Endometrium (tissue), 2 donors: ENCODE measurements around the gene EXOC7.

Experiments
- FAIRE-seq: peaks from 2 replicates; lab custom pipeline; 2012; peaks lifted over from hg19 to GRCh38; lab: Jason Lieb, UNC
- donor health status: control.
- donor health status: control.

Gene EXOC7

DNA sequence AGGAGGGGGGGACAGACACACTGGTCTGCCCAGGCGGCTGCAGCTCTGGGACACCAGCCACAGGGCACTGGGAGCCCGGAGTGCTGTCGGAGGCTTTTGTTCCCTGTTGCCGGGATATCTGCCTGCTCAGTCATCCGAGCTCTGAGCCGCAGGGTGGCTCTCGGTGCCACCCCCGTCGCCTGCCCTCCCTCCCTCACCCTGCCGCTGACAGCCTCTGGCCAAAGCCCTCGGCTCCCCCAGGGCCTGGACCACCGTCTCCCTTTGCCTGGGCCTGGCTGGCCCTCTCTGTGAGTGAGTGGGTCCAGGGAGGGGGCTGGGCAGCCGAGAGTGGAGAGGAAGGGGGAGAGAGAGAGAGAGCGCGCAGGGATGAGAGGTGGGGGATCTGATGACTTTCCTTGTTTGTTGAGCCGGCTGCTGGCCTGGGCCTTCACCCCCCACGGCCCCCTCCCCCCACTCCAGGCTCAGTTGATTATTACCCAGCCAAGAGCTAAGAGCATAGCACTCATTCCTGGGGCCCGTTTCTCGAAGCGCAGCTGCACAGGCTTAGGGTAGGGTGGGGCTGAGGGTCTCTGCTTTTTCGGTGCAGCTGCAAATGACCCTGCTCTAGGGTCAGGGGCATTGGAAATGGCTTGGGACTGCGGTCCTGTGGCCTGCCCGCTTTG is 34.8 kb upstream of the EXOC7 start:
- FAIRE-seq = no peak

DNA sequence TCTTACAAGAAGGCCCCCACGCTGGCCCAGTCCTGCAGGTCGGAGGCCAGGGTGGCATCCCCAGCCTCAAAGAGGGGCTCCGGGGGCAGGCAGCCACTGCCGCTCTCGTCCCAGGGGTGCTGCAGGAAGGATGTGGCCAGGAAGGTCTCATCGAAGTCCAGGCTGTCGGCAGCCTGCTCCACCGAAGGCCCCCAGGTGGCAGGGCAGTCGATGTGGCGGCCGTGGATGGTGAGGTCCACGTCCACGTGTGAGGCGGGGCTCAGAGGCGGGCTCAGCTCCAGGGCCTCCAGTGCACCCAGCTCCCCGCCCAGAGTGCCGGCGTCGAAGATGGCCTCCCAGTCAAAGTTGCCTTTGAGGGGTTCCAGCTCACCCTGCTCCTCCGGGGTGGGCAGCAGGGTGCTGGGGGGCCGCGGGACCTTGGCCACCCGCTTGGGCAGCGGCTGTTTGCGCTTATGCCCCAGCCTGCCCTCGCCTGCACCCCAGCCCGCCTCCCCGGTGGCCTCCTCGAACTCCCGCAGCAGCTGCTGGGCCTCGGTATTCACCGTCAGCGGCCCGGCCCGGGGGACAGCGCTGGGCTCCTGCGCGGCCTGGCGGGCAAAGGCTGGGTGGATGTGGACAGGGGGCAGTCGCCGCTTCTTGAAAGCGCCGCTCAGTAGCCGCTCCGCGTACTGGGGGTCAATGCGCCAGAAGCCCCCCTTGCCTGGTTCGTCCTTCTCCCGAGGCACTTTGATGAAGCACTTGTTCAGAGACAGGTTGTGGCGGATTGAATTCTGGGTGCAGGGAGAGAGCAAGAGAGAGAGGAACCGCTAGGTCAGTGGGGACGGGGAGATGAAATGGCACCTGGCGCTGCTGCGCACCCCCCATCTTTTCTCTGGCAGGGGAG is 34.0 kb upstream of the EXOC7 start:
- FAIRE-seq = no peak

DNA sequence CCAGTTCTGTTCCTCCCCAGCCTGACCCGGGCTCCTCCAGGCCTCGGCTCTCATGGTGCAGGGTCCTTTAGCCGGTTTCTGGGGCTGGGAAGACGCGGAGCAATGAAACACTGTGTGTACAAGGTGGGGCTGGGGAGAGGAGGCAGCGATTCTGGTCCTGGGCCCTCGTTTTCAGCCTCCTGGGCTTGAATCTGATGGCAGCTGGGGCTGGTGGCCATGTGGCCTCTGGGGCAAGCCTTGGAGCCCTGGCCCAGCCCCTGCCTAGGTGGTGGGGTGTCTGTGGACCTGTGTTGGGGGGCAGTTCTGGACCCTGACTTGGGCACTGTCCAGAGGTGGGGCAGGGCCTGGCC is 33.4 kb upstream of the EXOC7 start:
- FAIRE-seq = no peak

DNA sequence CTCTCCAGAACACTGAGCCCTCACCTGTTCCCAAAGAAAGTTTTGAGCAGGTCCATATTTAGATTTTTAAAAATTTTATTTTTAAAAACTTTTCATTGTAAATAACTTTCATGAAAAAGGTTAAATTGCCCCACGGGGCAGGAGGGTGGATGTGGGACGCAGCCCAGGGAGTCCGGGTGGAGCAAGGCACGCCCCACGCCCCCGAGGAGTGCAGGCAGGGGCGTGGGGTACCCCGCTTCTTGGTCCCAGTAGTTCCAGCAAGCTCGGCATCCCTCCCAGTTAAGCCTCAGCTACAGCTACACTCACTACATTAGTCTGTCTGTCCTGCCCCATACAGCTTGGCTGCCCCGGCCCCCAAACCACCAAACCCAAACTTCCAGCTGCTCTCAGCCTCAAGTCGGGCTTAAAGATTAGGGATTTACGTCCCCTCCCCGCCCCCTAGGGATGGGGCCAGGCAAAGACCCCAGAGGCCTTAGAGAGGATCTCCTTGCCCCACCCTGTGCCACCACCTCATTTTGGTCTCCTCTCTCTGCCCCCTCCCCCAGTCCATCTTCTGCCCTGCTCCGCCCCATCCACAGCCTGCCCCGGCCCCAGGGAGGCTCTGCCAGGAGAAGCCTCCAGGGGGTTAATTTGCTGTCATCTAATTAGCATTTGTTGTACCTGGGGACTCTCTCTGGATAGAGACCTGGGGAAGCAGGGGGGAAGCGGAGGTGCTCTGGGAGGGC is 32.9 kb upstream of the EXOC7 start:
- FAIRE-seq = no peak

GRCh38 chr17:76135810-76136188 is 32.2 kb upstream of the EXOC7 start:
- no peak for FAIRE-seq

DNA sequence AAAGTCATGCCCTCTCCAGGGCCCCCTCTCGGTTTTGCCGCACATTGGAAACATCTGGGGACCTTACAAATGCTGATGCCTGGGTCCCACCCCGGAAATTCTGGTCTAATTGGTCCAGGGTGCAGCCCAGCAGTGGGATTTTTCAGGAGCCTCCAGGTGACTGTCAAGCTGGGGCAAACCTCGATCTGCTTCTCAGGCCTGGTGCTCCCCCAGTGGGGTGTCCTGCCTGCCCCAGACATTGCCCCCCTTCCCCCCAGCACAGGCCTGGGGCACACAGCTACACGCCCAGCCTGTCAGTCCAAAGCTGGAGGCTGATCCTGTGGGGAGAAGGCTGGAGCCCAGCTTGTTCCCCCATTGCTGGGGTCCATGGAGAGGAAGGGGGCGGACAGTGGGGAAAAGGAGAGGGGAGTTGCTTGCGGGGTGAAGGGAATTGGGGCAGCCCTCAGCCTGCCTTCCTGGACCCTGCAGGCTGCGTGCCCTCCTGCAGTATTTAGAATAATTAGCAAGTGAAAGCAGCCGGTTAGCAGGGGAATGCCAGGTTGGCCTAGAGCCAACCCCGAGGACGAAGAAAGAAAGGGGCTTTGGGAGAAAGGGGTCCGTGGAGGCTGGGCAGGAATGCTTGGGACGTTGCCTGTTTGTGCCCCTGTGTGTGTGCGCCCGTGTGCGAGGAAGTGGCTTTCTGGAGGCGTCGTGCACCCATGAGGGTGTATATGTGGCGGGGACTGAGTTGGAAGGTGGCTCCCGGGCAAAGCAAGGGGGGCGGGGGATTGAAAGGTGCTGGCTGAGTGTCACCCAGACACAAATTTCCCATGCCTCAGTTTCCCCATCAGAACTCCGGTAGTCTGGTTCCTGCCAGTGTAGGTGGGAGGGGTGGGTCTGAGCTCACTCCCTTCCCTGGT is 31.6 kb upstream of the EXOC7 start:
- FAIRE-seq = no peak

DNA sequence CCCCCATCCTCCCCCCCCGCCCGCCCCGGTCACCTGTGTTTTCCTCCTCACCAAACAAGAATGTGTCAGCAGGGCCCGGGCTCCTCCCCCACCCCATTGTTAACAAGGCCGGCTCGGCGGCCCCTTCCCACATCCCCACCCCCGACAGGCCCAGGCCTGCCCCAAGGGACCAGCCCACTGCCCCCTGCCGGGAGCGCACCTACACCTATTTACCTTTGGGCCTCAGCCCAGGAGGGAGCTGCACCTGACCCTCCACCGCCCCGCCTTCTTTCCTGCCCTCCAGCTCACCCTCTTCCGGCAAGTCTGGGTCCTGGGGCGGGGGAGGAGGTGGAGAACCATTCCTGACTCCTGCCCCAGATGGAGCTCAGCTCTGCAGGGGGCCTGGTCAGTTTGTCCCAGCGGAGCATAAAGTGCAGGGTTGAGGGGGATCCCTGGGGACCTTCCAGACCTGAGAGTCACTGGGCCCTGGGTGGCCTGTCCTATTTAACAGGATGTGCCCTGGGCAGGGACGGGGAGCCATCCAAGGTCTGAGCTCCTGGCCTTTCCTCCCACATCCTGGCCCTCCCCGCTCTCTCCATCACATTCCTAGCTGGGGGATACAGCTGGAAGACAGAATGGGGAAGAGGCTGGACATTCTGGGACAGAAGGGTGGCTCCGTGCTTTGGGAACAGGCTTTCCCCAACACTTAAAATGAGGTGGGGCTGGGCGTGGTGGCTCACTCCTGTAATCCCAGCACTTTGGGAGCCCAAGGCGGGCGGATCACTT is 29.2 kb upstream of the EXOC7 start:
- no peak for FAIRE-seq

- FAIRE-seq = no peak
Measured at GRCh38 chr17:76131692-76132573, 28.3 kb upstream of the EXOC7 start.

GRCh38 chr17:76131051-76131691 is 27.6 kb upstream of the EXOC7 start:
- FAIRE-seq = no peak

DNA sequence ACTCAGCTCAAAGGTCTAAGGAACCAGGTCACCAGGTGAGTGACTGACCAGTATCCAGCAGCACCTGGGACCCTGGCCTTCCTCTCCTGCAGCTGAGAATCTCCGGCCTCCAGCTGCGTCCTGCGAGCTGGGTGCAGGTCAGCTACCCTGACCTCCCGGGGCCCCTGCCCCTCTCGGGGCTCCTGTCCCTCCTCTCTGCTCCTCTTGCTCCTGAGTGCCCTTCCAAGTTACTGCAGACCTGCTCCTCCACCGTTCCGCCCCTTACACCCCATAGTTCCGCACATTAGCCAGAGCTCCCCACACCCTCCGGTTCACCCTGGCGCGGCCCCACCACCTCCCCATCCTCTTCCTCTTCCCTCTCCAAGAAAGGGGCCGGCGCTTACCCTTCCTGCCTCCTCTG is 26.9 kb upstream of the EXOC7 start:
- no peak for FAIRE-seq

GRCh38 chr17:76125922-76126321 is 22.3 kb upstream of the EXOC7 start:
- FAIRE-seq = no peak

GRCh38 chr17:76125391-76125675 is 21.7 kb upstream of the EXOC7 start:
- FAIRE-seq = no peak

DNA sequence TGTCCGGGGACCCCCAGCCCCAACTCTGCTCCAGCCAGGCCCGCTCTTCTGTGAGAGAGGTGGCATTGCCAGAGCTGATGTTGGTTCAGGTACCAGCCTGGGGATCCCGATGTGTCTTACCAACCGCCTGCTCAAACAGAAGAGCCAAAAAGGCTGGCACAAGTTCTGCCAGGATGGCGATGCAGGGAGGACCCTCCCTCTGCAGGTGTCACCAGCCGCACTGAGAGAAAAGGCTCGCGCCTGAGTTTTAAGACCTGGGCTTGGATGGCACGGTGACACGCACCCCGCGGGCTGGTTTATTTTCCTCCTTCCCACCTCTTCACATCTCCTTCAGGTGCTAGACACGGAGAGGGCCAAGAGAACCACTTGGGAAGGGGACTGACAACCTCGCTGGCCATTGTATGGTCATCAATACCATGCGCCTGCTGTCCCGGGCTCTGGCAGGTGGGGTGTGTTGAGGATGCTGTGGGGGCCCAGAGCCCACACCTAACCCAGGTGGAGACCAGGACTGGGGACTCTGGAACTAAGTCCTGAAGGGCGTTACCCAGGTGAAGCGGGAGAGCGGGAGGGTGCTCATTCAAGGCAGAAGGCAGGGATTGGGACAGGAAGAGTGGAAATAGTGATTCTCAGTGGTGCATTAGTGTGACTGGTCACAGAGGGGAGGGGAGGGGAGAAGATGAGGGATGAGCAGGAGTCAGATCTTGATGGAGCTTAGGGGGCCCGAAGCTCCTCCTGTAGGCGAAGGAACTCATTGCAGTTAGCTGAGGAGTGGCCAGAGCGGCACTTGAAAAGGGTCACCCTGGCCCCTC is 21.2 kb upstream of the EXOC7 start:
- FAIRE-seq = no peak

GRCh38 chr17:76123749-76124581 is 20.4 kb upstream of the EXOC7 start:
- no peak for FAIRE-seq

- no peak for FAIRE-seq
Measured at GRCh38 chr17:76123191-76123499, 19.6 kb upstream of the EXOC7 start.

DNA sequence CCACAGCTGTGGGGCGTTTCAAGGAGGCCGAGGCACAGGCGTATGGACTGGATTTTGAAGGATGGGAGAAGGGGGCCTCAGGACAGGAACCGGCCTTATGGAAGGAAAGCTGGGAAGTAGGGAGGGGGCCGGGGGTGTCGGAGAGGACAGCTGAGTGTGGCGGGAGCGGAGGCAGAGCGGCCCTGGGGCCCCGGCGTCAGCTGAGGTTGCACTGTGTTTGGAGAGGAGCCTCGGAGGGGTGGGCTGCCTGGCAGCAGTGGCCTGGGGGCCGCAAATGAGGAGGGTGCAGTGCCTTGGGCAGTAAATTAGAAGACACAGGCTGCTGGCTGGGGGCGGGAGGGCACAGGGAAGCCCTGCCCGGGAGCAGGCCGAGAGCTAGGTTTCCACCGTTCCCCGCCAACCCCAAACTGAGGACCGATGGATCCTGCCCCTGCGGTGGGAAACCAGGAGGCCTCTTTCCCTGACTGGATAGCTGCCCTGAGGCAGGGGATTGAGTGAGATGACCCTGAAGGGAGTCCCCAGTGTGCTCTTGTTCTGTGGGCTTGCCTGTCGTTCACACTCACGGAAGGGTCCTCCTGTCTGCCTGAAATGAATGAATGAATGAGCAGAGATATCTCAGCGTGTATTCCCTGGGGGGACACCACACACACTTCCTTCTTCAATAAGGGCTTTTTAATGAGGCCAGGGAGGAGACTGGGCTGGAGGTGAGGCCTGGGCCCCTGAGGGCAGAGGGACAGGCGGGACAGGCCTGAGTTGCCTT is 19.0 kb upstream of the EXOC7 start:
- FAIRE-seq = no peak

DNA sequence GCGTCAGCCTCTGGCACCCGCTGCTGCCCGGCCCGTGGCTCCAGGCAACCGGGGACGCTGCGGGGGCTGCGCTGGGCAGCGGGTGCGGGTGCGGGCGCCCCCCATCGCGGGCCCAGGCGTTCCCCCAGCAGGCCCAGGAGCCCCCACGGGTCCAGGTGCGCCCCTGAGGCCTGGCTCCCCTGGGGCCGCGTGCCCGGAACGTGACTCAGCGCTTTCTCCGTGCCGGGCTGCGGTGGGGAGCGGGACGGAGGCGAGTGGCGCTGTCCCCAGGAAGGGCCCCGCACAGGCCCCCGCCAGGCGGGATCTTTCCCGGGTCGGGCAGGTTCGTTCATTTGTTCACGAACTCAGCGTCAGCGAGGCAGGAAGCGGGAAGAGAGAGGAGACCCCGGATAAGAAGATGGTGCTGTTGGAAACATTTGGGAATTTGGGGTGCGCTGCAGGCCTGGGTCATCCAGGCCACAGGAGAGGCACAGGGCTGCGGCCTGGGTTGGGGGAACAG is 18.4 kb upstream of the EXOC7 start:
- FAIRE-seq = no peak

GRCh38 chr17:76120658-76121008 is 17.0 kb upstream of the EXOC7 start:
- FAIRE-seq = no peak
